ENCODE measurements around the gene BMPR1A. TPM values are rescaled to one million over a fixed set of nuclear protein-coding genes. Genes with fewer than 3 reads are reported as not detected.
"Not testable (repeated sequence)": the region's sequence is repeated elsewhere in the genome, so short reads cannot be mapped to it uniquely, and the experiment has no call there.

The BMPR1A gene
- total RNA-seq, 2 experiments from 2014 or later = 10.8 to 13.6 TPM

DNA sequence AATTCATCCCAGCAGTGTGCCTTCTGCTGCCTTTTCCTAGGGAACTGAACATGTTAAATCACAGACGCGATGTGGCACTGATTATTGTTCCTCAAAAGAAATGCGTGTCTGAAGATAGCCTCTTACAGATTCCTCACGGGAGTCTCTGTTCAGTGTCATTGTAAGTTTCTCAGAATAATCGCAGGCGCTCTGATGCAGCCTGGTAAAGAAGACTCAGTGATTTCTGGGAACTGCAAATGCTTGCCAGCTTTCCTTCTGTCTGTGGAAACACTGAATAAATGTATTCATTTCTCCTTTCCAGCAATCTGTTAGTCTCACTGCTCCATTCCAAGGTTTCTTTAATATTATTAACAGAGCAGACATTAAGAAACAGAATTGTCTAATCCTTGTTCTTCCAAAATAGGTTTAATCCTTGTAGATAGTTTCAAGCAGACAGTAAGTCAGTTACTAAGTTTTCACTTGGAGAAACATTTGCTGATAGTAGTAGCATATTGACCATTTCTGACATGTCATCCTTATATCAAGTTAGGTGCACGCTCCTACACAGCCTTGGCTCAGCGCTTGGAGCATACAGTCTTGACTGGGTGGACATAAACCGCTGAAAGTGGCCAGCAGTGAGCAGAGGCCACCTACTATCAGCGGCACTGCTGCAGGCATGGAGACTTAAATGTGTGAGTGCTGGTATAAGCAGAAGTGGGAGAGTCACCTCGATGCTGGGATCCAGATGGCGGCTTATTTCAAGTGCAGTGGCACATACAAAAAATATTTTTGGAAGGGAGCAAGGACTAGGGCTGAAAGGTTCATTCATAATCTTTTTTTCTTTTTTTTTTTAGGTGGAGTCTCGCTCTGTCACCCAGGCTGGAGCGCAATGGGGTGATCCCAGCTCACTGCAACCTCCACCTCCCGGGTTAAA is 173.3 kb downstream of the BMPR1A start:
- H3K4me1 Mint-ChIP-seq (ENCODE audit: low read depth) = no peaks in the 10 kb centered on the region
- no peak overlapping the region for H3K27ac Mint-ChIP-seq
- H3K4me3 Mint-ChIP-seq = no peak overlapping the region
- POLR2A ChIA-PET = no interaction called here
- H3K36me3 Mint-ChIP-seq = peaks cover 2% of the 10 kb centered on the region
- intact Hi-C loops (cut with micrococcal nuclease) = no loop called here
- no peaks in the 10 kb centered on the region for H3K9me3 Mint-ChIP-seq
- DNase-seq = no peak
- no peaks in the 10 kb centered on the region for H3K27me3 Mint-ChIP-seq
- CTCF ChIA-PET = no interaction called here

DNA sequence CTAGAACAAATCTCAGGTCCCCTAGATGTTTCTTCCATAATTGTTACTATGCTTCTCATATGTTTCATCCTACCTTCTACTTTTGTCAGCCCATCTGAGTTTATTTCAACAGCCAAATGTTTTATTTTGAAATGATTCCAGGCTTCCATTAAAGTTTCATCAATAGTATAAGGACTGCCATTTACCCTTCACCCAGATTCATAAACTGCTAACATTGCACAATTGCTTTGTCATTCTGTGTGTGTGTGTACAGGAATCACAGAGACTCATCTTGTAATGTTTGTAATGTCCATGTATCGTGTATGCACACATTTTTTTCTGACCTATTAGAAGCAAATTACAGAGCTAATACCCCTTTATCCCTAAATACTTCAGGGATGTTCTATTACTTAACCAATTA is 175.5 kb downstream of the BMPR1A start:
- intact Hi-C loops (cut with micrococcal nuclease) = no loop called here
- Mint-ChIP-seq H3K27ac (no peak overlapping the region), H3K27me3 (no peaks in the 10 kb centered on the region), H3K4me3 (no peak overlapping the region), H3K36me3 (peaks cover 2% of the 10 kb centered on the region), H3K4me1 (ENCODE audit: low read depth) (no peaks in the 10 kb centered on the region), H3K9me3 (no peaks in the 10 kb centered on the region)
- POLR2A ChIA-PET = no interaction called here
- CTCF ChIA-PET = no interaction called here
- DNase-seq = no peak

DNA sequence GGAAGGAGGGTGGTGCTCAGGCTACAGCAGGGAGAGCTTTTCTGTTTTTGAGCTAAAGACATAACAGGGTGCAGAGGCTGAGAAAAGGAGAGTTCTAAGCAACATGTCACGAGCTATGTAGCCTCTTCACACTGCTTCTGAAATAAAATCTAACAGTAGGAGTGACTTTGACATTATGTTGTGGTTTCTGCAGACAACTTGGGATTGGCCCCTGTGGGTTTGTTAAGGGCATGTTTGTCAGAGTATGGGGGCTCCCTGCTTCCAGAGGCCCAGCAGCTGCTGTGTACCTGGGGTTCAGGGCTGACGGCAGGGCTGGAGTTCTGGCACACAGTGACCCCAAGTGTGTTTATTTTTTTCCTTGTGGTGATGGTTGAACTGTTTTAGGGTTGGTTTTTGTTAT is 176.3 kb downstream of the BMPR1A start:
- intact Hi-C loops (cut with micrococcal nuclease) = no loop called here
- no peaks in the 10 kb centered on the region for H3K9me3 Mint-ChIP-seq
- H3K4me1 Mint-ChIP-seq (ENCODE audit: low read depth) = no peaks in the 10 kb centered on the region
- ChIA-PET CTCF (no interaction called here), POLR2A (no interaction called here)
- no peak for DNase-seq
- no peak overlapping the region for H3K27ac Mint-ChIP-seq
- peaks cover 2% of the 10 kb centered on the region for H3K36me3 Mint-ChIP-seq
- H3K27me3 Mint-ChIP-seq = no peaks in the 10 kb centered on the region
- no peak overlapping the region for H3K4me3 Mint-ChIP-seq

DNA sequence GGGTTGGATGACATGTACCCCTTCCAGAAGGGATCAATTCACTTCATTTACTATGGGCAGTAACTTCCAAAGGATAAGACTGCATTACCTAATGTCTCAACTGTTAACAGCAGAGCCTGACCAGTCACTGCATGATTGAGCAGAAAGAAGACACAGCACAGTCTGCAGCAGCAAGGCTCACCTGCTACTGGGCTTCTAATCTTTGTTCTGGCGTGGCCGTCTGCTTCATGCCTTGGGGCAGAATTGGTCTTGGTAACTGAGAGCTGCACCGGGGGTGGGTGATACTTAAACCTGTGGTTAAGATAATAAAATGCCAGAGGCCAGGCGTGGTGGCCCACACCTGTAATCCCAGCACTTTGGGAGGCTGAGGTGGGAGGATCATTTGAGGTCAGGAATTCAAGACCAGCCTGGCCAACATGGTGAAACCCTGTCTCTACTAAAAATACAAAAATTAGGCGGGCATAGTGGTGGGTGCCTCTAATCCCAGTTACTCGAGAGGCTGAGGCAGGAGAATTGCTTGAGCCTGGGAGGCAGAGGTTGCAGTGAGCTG is 177.8 kb downstream of the BMPR1A start:
- H3K27ac Mint-ChIP-seq; H3K4me1 Mint-ChIP-seq (ENCODE audit: low read depth); DNase-seq; H3K36me3 Mint-ChIP-seq; POLR2A ChIA-PET; H3K27me3 Mint-ChIP-seq; CTCF ChIA-PET; H3K9me3 Mint-ChIP-seq; H3K4me3 Mint-ChIP-seq; intact Hi-C loops (cut with micrococcal nuclease): not testable (repeated sequence)

DNA sequence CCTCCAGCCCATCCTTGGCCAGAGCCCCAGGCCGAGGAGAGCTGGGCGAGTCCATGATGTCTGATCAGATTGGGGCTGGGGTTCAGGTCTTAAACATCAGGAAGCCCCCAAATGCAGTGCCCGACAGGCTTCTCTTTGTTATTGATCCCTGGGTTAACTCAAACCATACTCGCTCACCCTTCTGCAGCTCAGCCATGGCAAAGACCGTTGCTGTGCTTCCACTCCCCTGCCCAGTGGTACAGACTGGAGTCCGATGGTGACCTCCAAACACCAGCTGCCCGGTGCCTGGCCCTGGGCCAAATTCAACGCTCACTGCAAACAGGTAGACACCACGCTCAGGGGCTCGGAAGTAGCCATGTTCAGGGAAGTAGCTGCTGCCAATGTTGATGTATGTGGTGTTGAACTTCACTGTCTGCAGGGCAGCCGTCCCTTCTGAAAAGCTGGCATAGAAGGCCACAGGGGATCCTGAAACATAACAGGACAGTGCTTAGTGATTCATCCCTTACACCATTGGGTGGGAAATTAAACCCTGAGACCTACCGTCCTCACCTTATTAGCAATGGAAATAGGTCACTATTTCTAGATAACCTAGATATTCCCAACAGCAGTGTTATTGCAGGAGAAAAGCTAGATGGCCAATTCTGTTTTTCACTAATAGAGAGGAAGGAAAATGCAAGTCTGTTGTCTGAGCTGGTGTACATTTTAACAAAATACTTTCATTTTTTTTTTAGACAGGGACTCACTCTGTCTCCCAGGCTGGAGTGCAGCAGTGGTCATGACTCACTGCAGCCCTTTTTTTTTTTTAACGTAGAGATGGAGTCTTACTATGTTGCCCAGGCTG is 180.5 kb downstream of the BMPR1A start:
- Mint-ChIP-seq H3K27me3 (no peaks in the 10 kb centered on the region), H3K27ac (no peak overlapping the region), H3K4me1 (ENCODE audit: low read depth) (peaks cover 1% of the 10 kb centered on the region), H3K9me3 (no peaks in the 10 kb centered on the region), H3K36me3 (no peaks in the 10 kb centered on the region), H3K4me3 (no peak overlapping the region)
- no peak for DNase-seq
- intact Hi-C loops (cut with micrococcal nuclease) = no loop called here
- CTCF ChIA-PET = interaction anchor here (0.5 to 5.1 kb wide), 6 partner anchors 9 to 228 kb away, joined by 3 to 47 read pairs (median 6); partner anchors contain the start of gene ADIRF
- POLR2A ChIA-PET = no interaction called here

DNA sequence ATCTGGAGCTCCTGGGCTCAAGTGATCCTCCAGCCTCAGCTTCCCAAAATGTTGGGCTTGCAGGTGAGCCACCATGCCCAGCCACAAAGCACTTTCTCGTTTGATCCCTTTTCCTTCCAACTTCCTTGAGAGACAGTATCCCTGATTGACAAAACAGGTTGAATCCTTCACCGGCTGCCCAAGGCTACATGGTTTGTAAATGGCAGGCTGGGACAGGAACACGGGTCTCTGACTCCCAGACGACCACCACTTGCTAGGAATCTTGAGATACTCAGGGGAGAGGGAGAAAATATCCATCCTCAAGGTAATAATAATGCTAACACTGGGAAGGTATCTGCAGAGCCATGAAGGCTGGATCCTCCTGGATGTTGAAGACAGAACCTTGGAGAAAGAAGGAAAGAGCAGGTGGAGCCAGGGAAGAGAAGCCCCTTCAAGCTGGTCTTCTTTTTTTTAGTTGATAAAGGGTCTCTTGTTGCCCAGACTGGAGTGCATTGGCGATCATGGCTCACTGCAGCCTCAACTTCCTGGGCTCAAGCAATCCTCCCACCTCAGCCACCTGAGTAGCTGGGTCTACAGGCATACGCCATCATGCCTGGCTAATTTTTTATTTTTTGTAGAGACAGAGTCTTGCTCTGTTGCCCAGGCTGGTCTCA is 181.2 kb downstream of the BMPR1A start:
- DNase-seq = no peak
- Mint-ChIP-seq H3K27me3 (no peaks in the 10 kb centered on the region), H3K4me1 (ENCODE audit: low read depth) (peaks cover 1% of the 10 kb centered on the region), H3K27ac (no peak overlapping the region), H3K36me3 (no peaks in the 10 kb centered on the region), H3K9me3 (no peaks in the 10 kb centered on the region), H3K4me3 (no peak overlapping the region)
- CTCF ChIA-PET = interaction anchor here (0.7 to 5.1 kb wide), 7 partner anchors 8 to 212 kb away, joined by 3 to 47 read pairs (median 3); partner anchors contain the start of gene ADIRF
- intact Hi-C loops (cut with micrococcal nuclease) = no loop called here
- POLR2A ChIA-PET = no interaction called here

DNA sequence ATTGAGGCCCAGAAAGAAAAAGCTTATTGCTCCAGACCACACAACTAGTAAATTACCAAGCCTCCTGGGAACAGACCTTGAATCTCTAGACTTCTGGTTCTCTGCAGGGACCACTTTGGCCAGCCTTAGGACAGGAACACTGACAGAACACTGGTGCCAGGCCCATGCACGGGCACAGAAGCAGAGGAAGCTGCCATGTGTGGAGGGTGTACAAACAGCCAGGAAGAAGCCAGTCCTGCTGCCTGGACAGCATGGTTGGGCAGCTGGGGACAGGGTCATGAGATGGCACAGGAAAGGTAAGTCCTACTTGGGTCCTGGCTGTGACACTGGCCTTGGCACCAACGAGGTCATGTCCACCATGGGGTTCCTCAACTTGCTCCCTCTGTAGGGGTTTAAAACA is 181.8 kb downstream of the BMPR1A start:
- POLR2A ChIA-PET = no interaction called here
- CTCF ChIA-PET = interaction anchor here (0.7 to 5.1 kb wide), 10 partner anchors 22 to 1655 kb away, joined by 3 to 47 read pairs (median 4); partner anchors contain the start of genes ADIRF, GLUD1 and SHLD2
- Mint-ChIP-seq H3K27ac (no peak overlapping the region), H3K9me3 (no peaks in the 10 kb centered on the region), H3K36me3 (no peaks in the 10 kb centered on the region), H3K4me3 (no peak overlapping the region), H3K27me3 (no peaks in the 10 kb centered on the region), H3K4me1 (ENCODE audit: low read depth) (peaks cover 1% of the 10 kb centered on the region)
- intact Hi-C loops (cut with micrococcal nuclease) = no loop called here
- DNase-seq = no peak

DNA sequence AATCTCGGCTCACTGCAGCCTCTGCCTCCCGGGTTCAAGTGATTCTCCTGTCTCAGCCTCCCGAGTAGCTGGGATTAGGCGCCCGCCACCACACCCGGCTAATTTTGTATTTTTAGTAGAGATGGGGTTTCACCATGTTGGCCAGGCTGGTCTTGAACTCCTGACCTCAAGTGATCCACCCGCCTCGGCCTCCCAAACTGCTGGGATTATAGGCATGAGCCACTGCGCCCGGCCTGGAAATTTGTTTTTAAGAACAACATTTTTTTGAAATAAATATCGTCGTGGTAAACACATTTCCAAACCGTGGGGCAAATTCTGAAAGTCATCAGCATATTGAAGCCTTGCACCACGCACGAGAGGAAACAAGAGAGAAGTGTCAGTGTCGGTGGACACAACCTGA is 183.7 kb downstream of the BMPR1A start:
- H3K4me3 Mint-ChIP-seq; intact Hi-C loops (cut with micrococcal nuclease); H3K27ac Mint-ChIP-seq; H3K36me3 Mint-ChIP-seq; POLR2A ChIA-PET; H3K4me1 Mint-ChIP-seq (ENCODE audit: low read depth); H3K9me3 Mint-ChIP-seq; DNase-seq; H3K27me3 Mint-ChIP-seq: not testable (repeated sequence)
- CTCF ChIA-PET = interaction anchor here (0.6 to 5.1 kb wide), 9 partner anchors 13 to 212 kb away, joined by 3 to 47 read pairs (median 3); partner anchors contain the start of genes ADIRF, GLUD1 and SHLD2

DNA sequence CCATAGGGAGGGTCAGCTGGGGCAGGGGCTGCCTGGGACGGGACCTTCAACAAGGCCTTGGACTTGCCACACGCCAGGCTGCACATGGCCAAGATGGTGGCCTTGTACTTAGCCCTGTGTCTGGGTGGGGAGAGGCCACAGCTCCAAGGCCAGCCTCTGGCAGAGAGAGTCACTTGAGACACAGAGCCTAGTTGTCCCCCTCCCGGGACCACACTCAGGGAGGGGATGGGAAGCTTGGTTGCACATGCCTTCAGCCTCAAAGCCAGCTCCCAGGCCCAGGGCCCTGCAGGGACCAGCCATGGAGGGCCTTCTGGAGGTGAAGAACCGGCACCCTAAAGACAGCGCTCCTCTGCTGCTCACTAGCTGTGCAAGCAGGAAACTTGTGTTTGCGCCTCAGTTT is 184.3 kb downstream of the BMPR1A start:
- no peak for DNase-seq
- Mint-ChIP-seq H3K4me3 (no peak overlapping the region), H3K27ac (no peak overlapping the region)

DNA sequence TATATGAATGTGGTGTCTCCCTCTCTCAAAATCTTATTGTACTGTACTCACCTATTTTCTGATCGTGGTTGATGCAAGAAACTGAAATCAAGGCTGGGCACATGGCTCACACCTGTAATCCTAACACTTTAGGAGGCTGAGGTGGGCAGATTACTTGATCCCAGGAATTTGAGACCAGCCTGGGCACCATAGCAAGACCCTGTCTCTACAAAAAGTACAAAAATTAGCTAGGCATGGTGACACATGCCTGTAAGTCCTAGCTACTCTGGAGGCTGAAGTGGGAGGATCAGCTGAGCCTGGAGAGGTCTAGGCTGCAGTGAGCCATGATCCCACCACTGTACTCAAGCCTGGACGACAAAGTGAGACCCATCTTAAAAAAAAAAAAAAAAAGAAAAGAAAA is 185.0 kb downstream of the BMPR1A start:
- no peaks in the 10 kb centered on the region for H3K27me3 Mint-ChIP-seq
- peaks cover 1% of the 10 kb centered on the region for H3K4me1 Mint-ChIP-seq (ENCODE audit: low read depth)
- no peaks in the 10 kb centered on the region for H3K9me3 Mint-ChIP-seq
- CTCF ChIA-PET = interaction anchor here (5.1 kb wide), 1 partner anchor 26 kb away, joined by 47 read pairs; the partner anchor contains the start of gene ADIRF
- POLR2A ChIA-PET = no interaction called here
- intact Hi-C loops (cut with micrococcal nuclease) = no loop called here
- no peak overlapping the region for H3K27ac Mint-ChIP-seq
- H3K4me3 Mint-ChIP-seq = no peak overlapping the region
- DNase-seq = no peak
- H3K36me3 Mint-ChIP-seq = no peaks in the 10 kb centered on the region

More for the DNA sequence above, 184.3 kb downstream of the BMPR1A start:
- ChIA-PET POLR2A (no interaction called here), CTCF (interaction anchor here (0.9 to 5.1 kb wide), 4 partner anchors 14 to 207 kb away, joined by 3 to 47 read pairs (median 4); partner anchors contain the start of genes ADIRF, GLUD1 and SHLD2)
- Mint-ChIP-seq H3K9me3 (no peaks in the 10 kb centered on the region), H3K4me1 (ENCODE audit: low read depth) (peaks cover 1% of the 10 kb centered on the region), H3K27me3 (no peaks in the 10 kb centered on the region), H3K36me3 (no peaks in the 10 kb centered on the region)
- intact Hi-C loops (cut with micrococcal nuclease) = no loop called here

DNA sequence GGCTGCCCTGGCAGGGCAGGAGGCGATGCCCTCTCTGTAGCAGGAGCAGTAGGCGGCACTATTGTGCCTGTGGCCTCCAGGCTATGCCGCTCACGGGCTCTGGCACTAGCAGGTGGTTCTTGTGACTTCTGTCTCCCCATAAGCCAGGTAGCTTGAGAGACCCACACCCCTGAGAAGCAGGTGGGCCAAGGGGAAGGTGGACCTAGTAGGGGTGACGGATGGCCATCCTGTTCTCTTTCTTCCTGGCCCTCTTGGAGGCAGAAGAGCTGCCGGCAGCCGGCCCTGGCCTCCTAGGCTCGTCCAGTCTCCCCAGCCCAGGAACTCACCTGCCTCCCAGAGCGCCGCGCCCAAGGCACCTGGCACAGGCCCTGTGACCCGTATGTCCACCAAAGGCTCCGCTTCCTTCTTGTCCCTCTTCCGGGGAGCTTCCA is 185.6 kb downstream of the BMPR1A start:
- Mint-ChIP-seq H3K36me3 (no peaks in the 10 kb centered on the region), H3K4me1 (ENCODE audit: low read depth) (peaks cover 1% of the 10 kb centered on the region), H3K9me3 (no peaks in the 10 kb centered on the region), H3K27ac (no peak overlapping the region), H3K27me3 (no peaks in the 10 kb centered on the region), H3K4me3 (no peak overlapping the region)
- DNase-seq = no peak
- intact Hi-C loops (cut with micrococcal nuclease) = no loop called here
- ChIA-PET CTCF (no interaction called here), POLR2A (no interaction called here)
